Measurements from ENCODE around the gene ZNF831. TPM values are rescaled to one million over a fixed set of nuclear protein-coding genes. Genes with fewer than 3 reads are reported as not detected.

The ZNF831 gene
- total RNA-seq, 1 donor from 2014 or later: not detected

GRCh38 chr20:59147586-59147985 is 16.0 kb upstream of the ZNF831 start:
- no peak for FAIRE-seq
- Histone ChIP-seq H3K4me1 (ENCODE audit: insufficient read depth, low read length) (no peaks in the 10 kb centered on the region), H3K79me2 (ENCODE audit: insufficient read depth, low read length) (no peaks in the 10 kb centered on the region), H4K20me1 (ENCODE audit: insufficient read depth, low read length) (no peaks in the 10 kb centered on the region), H3K4me3 (ENCODE audit: insufficient read depth, low read depth, low read length) (no peak overlapping the region), H3K4me2 (ENCODE audit: low read length) (no peak overlapping the region), H3K27me3 (ENCODE audit: insufficient read depth, low read length) (no peaks in the 10 kb centered on the region), H3K9me3 (ENCODE audit: insufficient read depth, low read depth, low read length) (no peaks in the 10 kb centered on the region), H2AFZ (ENCODE audit: low read depth, low read length) (no peak overlapping the region), H3K9ac (ENCODE audit: low read length) (no peak overlapping the region), H3K36me3 (ENCODE audit: insufficient read depth, low read length) (no peaks in the 10 kb centered on the region), H3K27ac (ENCODE audit: low read depth, low read length) (no peak overlapping the region)
- no peak for TF ChIP-seq CTCF (IDR thresholded peaks at IDR 0.05; ENCODE audit: insufficient read depth, low read depth, low read length)
- TF ChIP-seq EZH2 (IDR thresholded peaks at IDR 0.05; ENCODE audit: insufficient read depth, low read length): no peak
- H3K4me1 Mint-ChIP-seq (ENCODE audit: low read depth, unreplicated experiment): no peaks in the 10 kb centered on the region
- H3K27me3 Mint-ChIP-seq (ENCODE audit: low read depth, unreplicated experiment): peaks cover 37% of the 10 kb centered on the region
- no peak overlapping the region for H3K27ac Mint-ChIP-seq (ENCODE audit: unreplicated experiment)
- H3K9me3 Mint-ChIP-seq (ENCODE audit: unreplicated experiment): no peaks in the 10 kb centered on the region
- no peak overlapping the region for H3K4me3 Mint-ChIP-seq (ENCODE audit: unreplicated experiment)
- no peaks in the 10 kb centered on the region for H3K36me3 Mint-ChIP-seq (ENCODE audit: low read depth, unreplicated experiment)
- DNase-seq (ENCODE audit: low read depth): no peak

- no peaks in the 10 kb centered on the region for H3K79me2 ChIP-seq (ENCODE audit: insufficient read depth, low read length)
- H3K4me1 ChIP-seq (ENCODE audit: insufficient read depth, low read length): no peaks in the 10 kb centered on the region
- no peaks in the 10 kb centered on the region for H3K36me3 ChIP-seq (ENCODE audit: insufficient read depth, low read length)
- peaks cover 3% of the 10 kb centered on the region for H3K9me3 ChIP-seq (ENCODE audit: insufficient read depth, low read depth, low read length)
- H3K27ac ChIP-seq (ENCODE audit: low read depth, low read length): no peak overlapping the region
- Mint-ChIP-seq H3K4me3 (ENCODE audit: unreplicated experiment) (no peak overlapping the region), H3K36me3 (ENCODE audit: low read depth, unreplicated experiment) (no peaks in the 10 kb centered on the region), H3K9me3 (ENCODE audit: unreplicated experiment) (no peaks in the 10 kb centered on the region), H3K27ac (ENCODE audit: unreplicated experiment) (no peak overlapping the region), H3K4me1 (ENCODE audit: low read depth, unreplicated experiment) (no peaks in the 10 kb centered on the region), H3K27me3 (ENCODE audit: low read depth, unreplicated experiment) (peaks cover 39% of the 10 kb centered on the region)
- FAIRE-seq (no peak), DNase-seq (ENCODE audit: low read depth) (no peak)
- H4K20me1 ChIP-seq (ENCODE audit: insufficient read depth, low read length): no peaks in the 10 kb centered on the region
- H3K4me3 ChIP-seq (ENCODE audit: insufficient read depth, low read depth, low read length): no peak overlapping the region
- no peak overlapping the region for H3K4me2 ChIP-seq (ENCODE audit: low read length)
- TF ChIP-seq CTCF (IDR thresholded peaks at IDR 0.05; ENCODE audit: insufficient read depth, low read depth, low read length) (no peak), EZH2 (IDR thresholded peaks at IDR 0.05; ENCODE audit: insufficient read depth, low read length) (no peak)
- no peak overlapping the region for H2AFZ ChIP-seq (ENCODE audit: low read depth, low read length)
- H3K9ac ChIP-seq (ENCODE audit: low read length): no peak overlapping the region
- no peaks in the 10 kb centered on the region for H3K27me3 ChIP-seq (ENCODE audit: insufficient read depth, low read length)
Measured at GRCh38 chr20:59148701-59149493, 14.7 kb upstream of the ZNF831 start.

Measured in astrocyte (in vitro differentiated cells and primary cell).